Neural crest cell (in vitro differentiated cells): ENCODE results near the gene XYLT1. TPM values are rescaled to one million over a fixed set of nuclear protein-coding genes. Genes with fewer than 3 reads are reported as not detected.

ENCODE experiments used
- DNase-seq: peaks from one replicate; pipeline ENCODE4 v3.0.0; 2021; ENCODE audit warnings: low read depth, mixed read lengths, low spot score
- H3K27ac Mint-ChIP-seq: one replicate; pipeline ENCODE4 v1.8.0; 2021; ENCODE audit warnings: mild to moderate bottlenecking, mixed read lengths; ENCODE audit not compliant: unreplicated experiment
- H3K27me3 Mint-ChIP-seq: 2 replicates; pipeline ENCODE4 v1.8.0; 2021; ENCODE audit warnings: low read depth, mild to moderate bottlenecking, mixed read lengths
- H3K36me3 Mint-ChIP-seq: 2 replicates; pipeline ENCODE4 v1.8.0; 2021; ENCODE audit warnings: low read depth, mild to moderate bottlenecking, mixed read lengths
- H3K4me1 Mint-ChIP-seq: 2 replicates; pipeline ENCODE4 v1.8.0; 2021; ENCODE audit warnings: mixed read lengths
- H3K4me3 Mint-ChIP-seq: one replicate; pipeline ENCODE4 v1.8.0; 2021; ENCODE audit warnings: mild to moderate bottlenecking, mixed read lengths
- H3K9me3 Mint-ChIP-seq: 2 replicates; pipeline ENCODE4 v1.8.0; 2021; ENCODE audit warnings: mixed read lengths
- CTCF ChIP-seq: fragments of 200-600 bp; sonication (generic); conservative IDR thresholded peaks from 2 replicates; pipeline ENCODE4 v1.5.0; 2021; ENCODE audit warnings: antibody characterized with exemption, mild to moderate bottlenecking
- total RNA-seq: library from RNA; stranded (reverse); gene quantifications from 2 replicates; pipeline ENCODE4 v1.2.1, GENCODE V29; 2021

XYLT1 gene
- total RNA-seq, 1 donor from 2014 or later, result 15.0 TPM

GRCh38 chr16:17327664-17328335 lies 143.0 kb downstream of the XYLT1 start:
- no peak overlapping the region for H3K4me3 Mint-ChIP-seq
- H3K4me1 Mint-ChIP-seq, result no peaks in the 10 kb centered on the region
- H3K27ac Mint-ChIP-seq, result peak overlapping the region; percentile 27
- no peaks in the 10 kb centered on the region for H3K36me3 Mint-ChIP-seq
- DNase-seq, result no peak
- H3K27me3 Mint-ChIP-seq, result no peaks in the 10 kb centered on the region
- TF ChIP-seq CTCF, result no peak
- H3K9me3 Mint-ChIP-seq, result no peaks in the 10 kb centered on the region

GRCh38 chr16:17325476-17326143 lies 145.2 kb downstream of the XYLT1 start:
- Mint-ChIP-seq H3K36me3 (no peaks in the 10 kb centered on the region), H3K4me1 (no peaks in the 10 kb centered on the region), H3K4me3 (no peak overlapping the region), H3K27me3 (no peaks in the 10 kb centered on the region), H3K9me3 (no peaks in the 10 kb centered on the region), H3K27ac (no peak overlapping the region)
- DNase-seq, result no peak
- TF ChIP-seq CTCF, result no peak

GRCh38 chr16:17324451-17324850 lies 146.3 kb downstream of the XYLT1 start:
- H3K4me1 Mint-ChIP-seq, result no peaks in the 10 kb centered on the region
- no peaks in the 10 kb centered on the region for H3K27me3 Mint-ChIP-seq
- no peaks in the 10 kb centered on the region for H3K36me3 Mint-ChIP-seq
- no peak for TF ChIP-seq CTCF
- DNase-seq, result no peak
- H3K9me3 Mint-ChIP-seq, result no peaks in the 10 kb centered on the region
- no peak overlapping the region for H3K4me3 Mint-ChIP-seq
- no peak overlapping the region for H3K27ac Mint-ChIP-seq

- DNase-seq, result no peak
- no peak overlapping the region for H3K27ac Mint-ChIP-seq
- H3K36me3 Mint-ChIP-seq, result no peaks in the 10 kb centered on the region
- no peak overlapping the region for H3K4me3 Mint-ChIP-seq
- no peak for TF ChIP-seq CTCF
- H3K4me1 Mint-ChIP-seq, result peaks cover 4% of the 10 kb centered on the region
- H3K9me3 Mint-ChIP-seq, result no peaks in the 10 kb centered on the region
- no peaks in the 10 kb centered on the region for H3K27me3 Mint-ChIP-seq
These were observed 147.6 kb downstream of the XYLT1 start for GRCh38 chr16:17323171-17323570.

GRCh38 chr16:17321824-17322223 lies 148.9 kb downstream of the XYLT1 start:
- Mint-ChIP-seq H3K27ac (no peak overlapping the region), H3K27me3 (no peaks in the 10 kb centered on the region), H3K9me3 (no peaks in the 10 kb centered on the region), H3K36me3 (no peaks in the 10 kb centered on the region), H3K4me3 (no peak overlapping the region), H3K4me1 (peaks cover 4% of the 10 kb centered on the region)
- no peak for TF ChIP-seq CTCF
- no peak for DNase-seq
